Esophagus squamous epithelium (tissue), 5 donors: ENCODE measurements around the gene POLR3H. TPM values are rescaled to one million over a fixed set of nuclear protein-coding genes. Genes with fewer than 3 reads are reported as not detected.

Experiments
- DNase-seq: peaks from one replicate; lab custom pipeline; 2025; lab: John Stamatoyannopoulos, UW
- H3K27ac ChIP-seq, 4 donors: fragments of 200-600 bp; sonication (generic); one replicate each; pipeline ENCODE4 v1.5.1; 2016 to 2019; ENCODE audit warnings: mild to moderate bottlenecking in 1 of 4
- H3K27me3 ChIP-seq, 4 donors: fragments of 200-600 bp; sonication (generic); 1 replicate in 3 of 4; 2 replicates in 1 of 4; pipeline versions ENCODE4 v1.5.1 to v1.6.0; 2017 to 2021; ENCODE audit warnings: antibody characterized with exemption in 1 of 4
- H3K36me3 ChIP-seq, 3 donors: fragments of 200-600 bp; sonication (generic); one replicate each; pipeline ENCODE4 v1.5.1; 2016 to 2019
- H3K4me1 ChIP-seq, 3 donors: fragments of 200-600 bp; sonication (generic); one replicate each; pipeline ENCODE4 v1.5.1; 2017 to 2019
- H3K4me3 ChIP-seq, 4 donors: fragments of 200-600 bp; sonication (generic); 1 replicate in 3 of 4; 2 replicates in 1 of 4; pipeline ENCODE4 v1.5.1; 2016 to 2019; ENCODE audit warnings: mild to moderate bottlenecking in 2 of 4, moderate library complexity in 1 of 4
- H3K9me3 ChIP-seq, 3 donors: fragments of 200-600 bp; sonication (generic); one replicate each; pipeline ENCODE4 v1.5.1; 2016 to 2019
- CTCF ChIP-seq, 6 experiments: fragments of 450-650 bp in 4 of 6; fragments of 200-600 bp in 2 of 6; sonication (generic) in 2 of 6; IDR thresholded peaks; one replicate each; pipeline ENCODE4 v1.5.1; 2016 to 2019; ENCODE audit warnings: antibody characterized with exemption in 6 of 6, mild to moderate bottlenecking in 4 of 6, moderate library complexity in 4 of 6
- POLR2A ChIP-seq, 4 donors: fragments of 450-650 bp; IDR thresholded peaks; one replicate each; pipeline ENCODE4 v1.6.1; 2017; ENCODE audit warnings: antibody characterized with exemption in 4 of 4, mild to moderate bottlenecking in 4 of 4, moderate library complexity in 3 of 4
- WGBS, 2 donors: methylation state at CpG; one replicate each; pipeline ENCODE4 v1.1.5; 2018; 5-methylcytosine and 5-hydroxymethylcytosine counted together
- intact Hi-C: fragments of 100-400 bp; cut with DNase I; formaldehyde crosslinking; loops from one replicate; pipeline ENCODE4 v1.15.0; 2022
- total RNA-seq, 4 donors: library from RNA; depleted of rRNA; stranded (reverse); fragments of >200 nt; gene quantifications; one replicate each; pipeline ENCODE4 v1.1.0, GENCODE V29; 2016
- donor health status: DM: yes; HTN: yes; CAD: no.

Gene POLR3H
- total RNA-seq, 4 donors from 2014 or later, result 13.7 to 23.3 (median 16.1) TPM

- peaks cover 0 to 15% (median 6%) of the 10 kb centered on the region in 3 donors for H3K4me1 ChIP-seq
Measured at GRCh38 chr22:41531715-41532477, 12.4 kb downstream of the POLR3H start.

GRCh38 chr22:41530890-41531714 is 13.2 kb downstream of the POLR3H start:
- DNase-seq, result no peak
- Histone ChIP-seq H3K9me3 (no peaks in the 10 kb centered on the region), H3K4me3 (no peak overlapping the region), H3K4me1 (peaks cover 0 to 23% (median 14%) of the 10 kb centered on the region in 3 donors), H3K27ac (peak overlapping the region in 2 of 4 donors; percentile 17 to 36), H3K27me3 (no peaks in the 10 kb centered on the region), H3K36me3 (peaks cover 21 to 100% (median 33%) of the 10 kb centered on the region in 3 donors)
- 78 to 93% methylated on average over 6 to 7 of the region's 18 CpGs for WGBS, 2 donors
- TF ChIP-seq POLR2A (IDR thresholded peaks at IDR 0.05), result no peak
- no peak for TF ChIP-seq CTCF (IDR thresholded peaks at IDR 0.05)
- intact Hi-C loops, result no loop called here

More at GRCh38 chr22:41531715-41532477, 12.4 kb downstream of the POLR3H start:
- no peaks in the 10 kb centered on the region for H3K9me3 ChIP-seq
- peak overlapping the region in 2 of 4 donors; percentile 19 to 36 for H3K27ac ChIP-seq
- TF ChIP-seq CTCF (IDR thresholded peaks at IDR 0.05), result no peak
- H3K4me3 ChIP-seq, result no peak overlapping the region
- H3K36me3 ChIP-seq, result peaks cover 16 to 100% (median 30%) of the 10 kb centered on the region in 3 donors
- no peaks in the 10 kb centered on the region for H3K27me3 ChIP-seq
- intact Hi-C loops, result no loop called here
- 60 to 85% methylated on average over 1 to 7 of the region's 17 CpGs for WGBS, 2 donors
- DNase-seq, result no peak

- DNase-seq, result no peak
- no peaks in the 10 kb centered on the region for H3K27me3 ChIP-seq
- intact Hi-C loops, result no loop called here
- H3K4me3 ChIP-seq, result no peak overlapping the region
- peak overlapping the region in 1 of 4 donors; percentile 11 for H3K27ac ChIP-seq
- TF ChIP-seq POLR2A (IDR thresholded peaks at IDR 0.05) (no peak), CTCF (IDR thresholded peaks at IDR 0.05) (no peak)
- WGBS, 2 donors, result 64 to 89% methylated on average over 4 to 7 of the region's 13 CpGs
- peaks cover 34 to 100% (median 43%) of the 10 kb centered on the region in 3 donors for H3K36me3 ChIP-seq
- H3K9me3 ChIP-seq, result no peaks in the 10 kb centered on the region
- peaks cover 14 to 44% (median 27%) of the 10 kb centered on the region in 3 donors for H3K4me1 ChIP-seq
Measured at GRCh38 chr22:41528938-41529561, 15.2 kb downstream of the POLR3H start.

GRCh38 chr22:41528132-41528766 is 16.0 kb downstream of the POLR3H start:
- TF ChIP-seq POLR2A (IDR thresholded peaks at IDR 0.05), result no peak
- TF ChIP-seq CTCF (IDR thresholded peaks at IDR 0.05), result no peak
- peaks cover 34 to 100% (median 43%) of the 10 kb centered on the region in 3 donors for H3K36me3 ChIP-seq
- H3K27ac ChIP-seq, result peak overlapping the region in 1 of 4 donors; percentile 21
- intact Hi-C loops, result no loop called here
- H3K4me3 ChIP-seq, result no peak overlapping the region
- no peaks in the 10 kb centered on the region for H3K9me3 ChIP-seq
- no peak for DNase-seq
- 63 to 78% methylated on average over 4 to 14 of the region's 16 CpGs for WGBS, 2 donors
- H3K4me1 ChIP-seq, result peaks cover 14 to 46% (median 30%) of the 10 kb centered on the region in 3 donors
- H3K27me3 ChIP-seq, result no peaks in the 10 kb centered on the region
